PC-9 (cell line): ENCODE results near the gene TBC1D16.

Experiments
- CTCF ChIP-seq: fragments of 200-600 bp; sonication (generic); conservative IDR thresholded peaks from 2 replicates; pipeline ENCODE4 v1.6.1; 2017; ENCODE audit warnings: mixed run types, antibody characterized with exemption, mild to moderate bottlenecking, moderate library complexity
- EZH2 ChIP-seq: fragments of 200-600 bp; sonication (generic); IDR thresholded peaks from 2 replicates; pipeline ENCODE4 v1.8.0; 2017; ENCODE audit warnings: antibody characterized with exemption, low read depth

GRCh38 chr17:79945591-79946255, 89.9 kb downstream of the TBC1D16 start:
- TF ChIP-seq CTCF (no peak), EZH2 (no peak)
